SH-SY5Y (cell line): ENCODE data around the gene UBE2H.

Source experiments
- GATA2 ChIP-seq: IDR thresholded peaks from 2 replicates; pipeline ENCODE4 v1.6.1; 2011; ENCODE audit warnings: mild to moderate bottlenecking, low read depth, low read length
- GATA3 ChIP-seq: IDR thresholded peaks from 2 replicates; pipeline ENCODE4 v1.6.1; 2011; ENCODE audit warnings: low read depth, mild to moderate bottlenecking, low read length, moderate library complexity

Gene UBE2H

GRCh38 chr7:129793506-129794310, 159.1 kb downstream of the UBE2H start:
- TF ChIP-seq GATA2 (no peak), GATA3 (no peak)

GRCh38 chr7:129792721-129793120, 160.0 kb downstream of the UBE2H start:
- no peak for TF ChIP-seq GATA2

- no peak for TF ChIP-seq GATA2
- no peak for TF ChIP-seq GATA3
Measured at GRCh38 chr7:129790136-129790535, 162.6 kb downstream of the UBE2H start.

GRCh38 chr7:129789652-129790051, 163.1 kb downstream of the UBE2H start:
- no peak for TF ChIP-seq GATA3
- TF ChIP-seq GATA2 = no peak

DNA sequence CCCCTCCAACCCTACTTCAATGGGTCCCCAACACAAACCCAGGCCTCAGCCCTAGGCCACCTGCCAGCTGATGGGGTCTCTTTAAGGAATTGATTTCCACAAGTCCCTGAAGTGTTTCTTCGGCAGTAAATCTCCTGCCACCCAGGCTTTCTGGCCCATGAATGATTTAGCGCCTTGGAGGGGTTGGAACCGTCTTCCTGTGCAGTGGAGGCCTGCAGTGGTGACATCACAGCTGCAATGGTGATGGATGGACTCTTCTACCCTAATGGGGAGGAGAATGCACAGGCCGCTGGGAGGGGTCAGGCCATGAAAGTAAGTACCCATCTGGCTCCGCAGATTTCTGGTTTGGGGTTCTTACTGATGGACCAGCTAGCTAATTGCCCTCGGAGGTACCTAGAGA, 163.8 kb downstream of the UBE2H start:
- TF ChIP-seq GATA2 (no peak), GATA3 (no peak)

DNA sequence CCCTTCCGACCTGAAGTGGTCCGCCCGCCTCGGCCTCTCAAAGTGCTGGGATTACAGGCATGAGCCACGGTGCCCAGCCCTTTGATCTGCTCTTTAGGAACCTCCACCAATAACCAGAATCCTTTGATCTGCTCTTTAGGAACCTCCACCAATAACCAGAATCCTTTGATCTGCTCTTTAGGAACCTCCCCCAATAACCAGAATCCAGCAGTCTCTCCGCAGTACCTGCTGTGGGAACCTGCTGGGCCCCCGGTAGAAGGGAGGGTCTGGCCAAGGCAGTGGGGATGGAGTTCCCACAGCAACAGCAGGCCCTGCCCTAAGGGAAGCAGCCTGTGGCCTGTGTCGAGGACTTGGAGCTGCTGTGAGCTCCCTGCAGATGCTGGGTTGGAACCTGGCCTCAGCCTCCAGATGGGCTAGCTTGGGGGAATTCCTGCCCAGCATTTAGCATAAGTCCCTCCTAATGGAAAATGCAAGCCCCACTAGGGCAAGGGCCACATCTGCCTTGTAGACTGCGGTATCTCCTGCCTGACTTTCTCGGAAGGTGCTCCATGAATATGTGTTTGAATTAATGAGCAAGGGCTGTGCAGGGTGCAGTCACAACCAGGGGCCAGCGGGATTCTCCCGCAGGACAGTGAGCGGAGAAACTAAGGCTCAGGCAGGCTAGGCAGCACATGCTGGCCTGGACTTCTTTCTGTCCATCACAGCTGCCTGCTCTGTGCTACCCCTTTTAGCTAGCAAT, 165.8 kb downstream of the UBE2H start:
- no peak for TF ChIP-seq GATA3
- TF ChIP-seq GATA2 = no peak

- TF ChIP-seq GATA2 (no peak), GATA3 (no peak)
Measured at GRCh38 chr7:129785685-129786514, 166.9 kb downstream of the UBE2H start.

GRCh38 chr7:129784783-129785684, 167.7 kb downstream of the UBE2H start:
- TF ChIP-seq GATA3 = no peak
- no peak for TF ChIP-seq GATA2

DNA sequence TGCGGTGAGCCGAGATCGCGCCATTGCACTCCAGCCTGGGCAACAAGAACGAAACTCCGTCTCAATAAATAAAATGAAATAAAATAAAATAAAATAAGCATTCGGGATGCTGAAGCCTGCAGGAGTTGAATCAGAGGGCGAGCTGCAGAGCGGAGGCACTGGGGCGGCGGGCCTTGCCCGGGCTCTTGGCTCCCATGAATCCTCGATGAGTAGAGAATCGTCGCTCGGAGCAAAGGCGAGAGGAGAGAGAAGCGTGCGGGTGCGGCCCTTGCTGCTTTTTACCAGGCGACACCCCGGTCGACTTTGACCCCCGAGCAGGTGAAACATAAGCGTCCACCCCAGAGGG, 168.3 kb downstream of the UBE2H start:
- TF ChIP-seq GATA3 (no peak), GATA2 (no peak)

- TF ChIP-seq GATA2 (no peak), GATA3 (no peak)
Measured at GRCh38 chr7:129783584-129783919, 169.2 kb downstream of the UBE2H start.

DNA sequence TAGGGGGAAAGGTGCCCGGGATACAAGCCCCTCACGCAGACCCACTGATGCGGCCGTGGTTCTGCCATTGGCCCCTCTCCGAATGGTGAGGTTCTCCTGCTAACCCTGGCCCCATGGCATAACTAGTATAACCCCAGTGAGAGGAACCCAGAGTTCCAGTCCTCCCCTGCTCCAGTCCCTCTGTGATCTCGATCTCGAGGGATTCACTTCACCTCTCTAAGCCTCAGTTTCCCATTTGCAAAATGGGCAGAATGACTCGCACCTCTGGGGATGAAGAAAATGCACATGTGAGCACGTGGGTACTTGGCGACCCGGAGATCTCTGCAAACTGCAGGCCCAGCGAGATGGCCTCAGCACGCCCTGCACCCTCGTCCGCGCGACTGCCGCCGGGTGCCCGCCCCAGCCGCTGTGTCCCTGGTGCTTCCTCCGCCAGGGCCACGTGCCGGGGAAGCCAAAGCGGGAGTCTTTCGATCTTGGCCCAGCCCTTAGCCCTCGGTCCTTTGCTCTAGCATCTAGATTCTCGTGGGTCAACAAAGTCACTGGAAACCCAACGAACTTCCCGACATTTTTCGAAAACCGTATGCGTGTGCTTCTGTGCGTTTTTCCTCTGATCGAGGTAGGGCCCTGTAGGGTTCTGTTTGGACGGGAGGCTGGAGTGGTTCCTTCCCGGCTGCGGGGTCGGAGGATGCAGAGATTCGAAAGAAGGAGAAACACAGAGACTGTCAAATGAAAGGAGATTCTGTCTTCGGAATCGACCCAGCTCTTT, 169.8 kb downstream of the UBE2H start:
- TF ChIP-seq GATA2 (no peak), GATA3 (no peak)

GRCh38 chr7:129781928-129782817, 170.6 kb downstream of the UBE2H start:
- no peak for TF ChIP-seq GATA3
- TF ChIP-seq GATA2 = no peak
